GM18858 (cell line): ENCODE results near the gene CABLES1.
"Not testable (repeated sequence)": the region's sequence is repeated elsewhere in the genome, so short reads cannot be mapped to it uniquely, and the experiment has no call there.

Source experiments
- ATAC-seq: cut with Tn5 transposase; IDR thresholded peaks from one replicate; pipeline ENCODE4 v1.9.1; 2021; ENCODE audit not compliant: unreplicated experiment

The CABLES1 gene

DNA sequence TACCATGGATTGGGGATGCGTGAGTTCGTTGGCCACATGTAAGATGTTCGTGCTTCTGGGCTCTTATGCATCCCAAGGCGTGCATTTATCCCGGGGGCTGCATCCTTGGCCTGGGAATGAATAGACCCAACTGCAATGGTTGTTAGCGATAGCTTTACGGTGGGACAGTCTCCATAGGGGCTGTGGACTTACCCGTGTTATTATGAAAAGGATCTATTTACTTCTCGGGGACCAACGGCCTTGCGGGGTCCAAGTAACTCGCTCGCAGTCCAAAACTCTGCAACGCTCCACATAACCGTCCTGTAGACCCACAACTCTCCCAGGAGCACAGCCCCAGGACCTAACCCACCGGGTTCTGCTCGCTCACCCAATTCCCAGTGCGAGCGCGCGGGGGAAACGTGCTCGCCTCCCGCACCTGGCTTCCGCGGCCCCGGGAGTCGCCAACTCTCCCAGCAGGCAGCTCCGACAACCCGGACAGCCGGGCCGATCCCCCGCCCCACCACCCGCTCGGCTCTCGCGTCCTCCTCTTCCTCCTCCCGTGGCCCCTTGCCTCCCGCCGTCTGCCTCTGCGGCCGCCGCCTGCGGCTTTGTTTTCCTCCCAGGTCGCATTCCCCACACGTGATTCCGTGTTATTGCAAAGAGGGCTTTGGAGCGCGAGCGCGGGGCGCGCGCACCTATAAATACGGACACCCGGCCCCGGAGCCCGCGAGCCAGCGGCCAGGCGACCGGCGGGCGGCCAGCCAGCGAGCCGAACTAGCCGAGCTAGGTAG lies at the start of gene CABLES1:
TSS of gene CABLES1 (plus strand) at position 706 of the 770 bp plus-strand sequence. CDS start 278 bp downstream, outside the sequence.
- no peak for ATAC-seq

GRCh38 chr18:23087352-23087751 lies 47.9 kb upstream of the CABLES1 start:
- no peak for ATAC-seq

- ATAC-seq = no peak
These were observed 47.0 kb upstream of the CABLES1 start for GRCh38 chr18:23088310-23088709.

GRCh38 chr18:23091017-23091993 lies 44.0 kb upstream of the CABLES1 start:
- peak; percentile 81 for ATAC-seq

- no peak for ATAC-seq
These were observed 43.2 kb upstream of the CABLES1 start for GRCh38 chr18:23092121-23092520.

DNA sequence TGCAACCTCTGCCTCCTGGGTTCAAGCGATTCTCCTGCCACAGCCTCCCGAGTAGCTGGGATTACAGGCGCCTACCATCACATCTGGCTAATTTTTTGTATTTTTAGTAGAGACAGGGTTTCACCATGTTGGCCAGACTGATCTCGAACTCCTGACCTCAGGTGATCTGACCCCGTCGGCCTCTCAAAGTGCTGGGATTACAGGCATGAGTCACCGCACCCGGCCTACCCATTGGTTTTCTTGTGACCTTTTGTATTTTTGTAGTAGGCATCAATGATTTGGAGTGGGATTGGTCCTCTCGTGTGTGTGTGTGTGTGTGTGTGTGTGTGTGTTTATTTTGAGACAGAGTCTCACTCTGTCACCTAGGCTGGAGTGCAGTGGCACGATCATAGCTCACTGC lies 42.2 kb upstream of the CABLES1 start:
- ATAC-seq = not testable (repeated sequence)

GRCh38 chr18:23093772-23094171 lies 41.5 kb upstream of the CABLES1 start:
- ATAC-seq = no peak

- ATAC-seq = no peak
These were observed 40.7 kb upstream of the CABLES1 start for GRCh38 chr18:23094411-23095190.

DNA sequence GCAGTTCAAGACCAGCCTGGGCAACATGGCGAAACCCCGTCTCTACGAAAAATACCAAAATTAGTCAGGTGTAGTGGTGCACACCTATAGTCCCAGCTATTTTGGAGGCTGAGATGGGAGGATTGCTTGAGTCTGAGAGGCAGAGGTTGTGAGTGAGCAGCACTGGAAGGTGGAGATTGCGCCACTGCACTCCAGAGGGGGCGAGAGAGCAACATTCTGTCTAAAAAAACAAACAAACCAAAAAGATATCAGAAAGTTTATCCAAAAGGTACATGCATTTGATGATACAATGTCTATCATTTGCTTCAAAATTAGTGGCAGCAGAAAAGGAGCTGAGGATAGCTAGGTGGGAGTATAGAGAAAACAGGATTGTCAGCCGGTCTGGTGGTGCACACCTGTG lies 39.8 kb upstream of the CABLES1 start:
- ATAC-seq = no peak

GRCh38 chr18:23097016-23097415 lies 38.3 kb upstream of the CABLES1 start:
- ATAC-seq = not testable (repeated sequence)

DNA sequence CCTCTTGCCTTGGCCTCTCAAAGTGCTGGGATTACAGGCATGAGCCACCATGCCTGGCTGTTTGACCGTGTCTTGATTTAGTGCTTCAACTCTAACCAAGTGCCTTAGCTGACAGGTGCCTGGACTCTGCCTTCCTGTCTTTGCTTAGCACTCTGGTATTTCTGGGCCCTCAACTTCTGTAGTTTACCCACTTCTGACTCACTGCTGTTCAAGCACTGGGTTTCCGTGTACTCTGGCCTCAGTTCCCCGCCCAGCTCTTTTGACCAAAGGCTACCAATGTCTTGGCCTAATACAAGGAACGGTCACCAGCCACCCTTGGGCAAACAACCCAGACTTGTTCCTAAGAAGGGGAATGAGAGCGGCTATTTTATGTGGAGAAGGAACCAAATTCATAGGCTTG lies 35.7 kb upstream of the CABLES1 start:
- no peak for ATAC-seq

- ATAC-seq = no peak
These were observed 33.3 kb upstream of the CABLES1 start for GRCh38 chr18:23101861-23102432.

- ATAC-seq = no peak
These were observed 32.6 kb upstream of the CABLES1 start for GRCh38 chr18:23102493-23103261.

GRCh38 chr18:23103449-23103848 lies 31.8 kb upstream of the CABLES1 start:
- ATAC-seq = no peak

DNA sequence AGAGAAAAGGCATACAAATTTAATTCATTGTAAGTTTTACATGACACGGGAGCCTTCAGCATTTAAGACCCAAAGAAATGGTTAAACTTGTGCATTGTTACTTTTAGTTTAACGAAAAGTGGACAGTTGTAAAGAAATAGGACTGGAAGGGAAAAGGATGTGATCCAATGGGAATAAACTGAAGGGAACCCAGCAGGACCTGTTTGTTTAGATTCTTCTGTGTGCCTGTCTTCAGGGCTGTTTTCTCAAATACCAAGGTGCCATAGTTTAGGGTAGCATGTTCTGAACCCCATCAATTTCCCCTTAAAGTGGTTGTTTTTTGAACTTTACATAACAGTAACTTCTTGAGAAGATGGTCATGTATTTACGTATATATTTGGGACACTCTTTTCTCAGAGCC lies 30.3 kb upstream of the CABLES1 start:
- ATAC-seq = no peak

- ATAC-seq = no peak
These were observed 29.6 kb upstream of the CABLES1 start for GRCh38 chr18:23105581-23106219.

DNA sequence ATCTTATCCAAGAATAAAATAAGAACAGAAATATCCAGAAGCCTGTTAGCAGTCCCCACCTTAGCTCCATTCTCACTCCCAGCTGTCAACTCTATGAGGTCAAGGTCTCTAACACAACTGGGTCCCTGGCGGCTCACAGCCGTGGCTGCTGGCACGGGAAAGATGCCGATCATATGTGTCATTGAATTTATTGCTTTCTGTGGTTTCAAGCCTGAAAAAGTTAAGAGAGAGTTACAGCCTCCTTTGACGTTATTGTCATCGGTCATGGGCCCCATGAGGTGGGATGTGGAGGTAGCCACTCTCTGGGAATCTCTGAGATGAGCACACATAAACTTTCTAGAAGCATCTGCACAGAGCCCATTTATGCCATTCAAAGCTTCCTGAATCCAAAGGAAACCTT lies 28.7 kb upstream of the CABLES1 start:
- ATAC-seq = no peak

GRCh38 chr18:23107718-23108117 lies 27.6 kb upstream of the CABLES1 start:
- no peak for ATAC-seq

DNA sequence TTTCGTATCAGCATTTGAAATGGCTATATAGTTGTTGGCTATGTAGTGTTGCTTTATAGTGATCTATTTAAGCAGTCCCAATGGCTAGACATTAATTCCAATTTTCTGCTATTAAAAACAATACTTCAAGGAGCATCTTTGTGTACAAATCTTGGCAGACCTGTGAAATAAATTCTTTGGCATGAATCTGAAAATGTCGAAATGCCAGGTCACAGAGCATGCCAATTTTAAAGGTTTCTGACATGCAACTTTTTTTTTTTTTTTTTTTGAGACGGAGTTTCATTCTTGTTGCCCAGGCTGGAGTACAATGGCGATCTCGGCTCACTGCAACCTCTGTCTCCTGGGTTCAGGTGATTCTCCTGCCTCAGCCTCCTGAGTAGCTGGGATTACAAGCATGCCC lies 26.8 kb upstream of the CABLES1 start:
- ATAC-seq = no peak
